ENCODE measurements around the gene NRP2. TPM values are rescaled to one million over a fixed set of nuclear protein-coding genes. Genes with fewer than 3 reads are reported as not detected.
A peak's percentile ranks its signal among the peaks of the same experiment; 100 is the strongest.

The NRP2 gene
- total and polyA plus RNA-seq, 2 donors (not counting 1 experiment from before 2014, with no cell fraction given), result 16.6 to 28.7 TPM

DNA sequence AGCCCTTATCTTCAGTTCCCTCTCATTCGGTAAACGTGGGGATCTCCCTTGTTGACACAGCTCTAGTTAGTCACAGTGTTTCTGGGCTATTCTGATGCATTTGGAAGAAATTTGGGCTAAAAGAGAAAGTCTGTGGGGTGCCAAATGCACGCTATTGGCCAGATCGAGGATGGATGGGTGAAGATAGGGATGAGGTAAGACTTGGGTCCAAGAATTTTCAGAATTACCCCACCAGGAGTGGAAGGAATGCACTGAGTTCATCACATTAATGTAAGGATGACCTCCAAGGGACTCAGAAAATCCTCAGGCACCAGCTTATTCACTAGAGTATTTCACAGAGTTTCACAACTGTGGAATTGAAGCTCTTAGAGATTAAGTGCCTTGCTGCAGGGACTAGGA lies 49.3 kb downstream of the NRP2 start:
- no peaks in the 10 kb centered on the region for H4K20me1 ChIP-seq (ENCODE audit: control insufficient read depth, extremely low read depth, insufficient read depth, low read length)
- TF ChIP-seq EZH2 (IDR thresholded peaks at IDR 0.05; ENCODE audit: low read length, missing control alignments), result no peak
- DNase-seq (ENCODE audit: low read depth in 2 of 2), result peak; percentile 86 to 93
- H3K4me2 ChIP-seq (ENCODE audit: extremely low read depth, insufficient read depth, low read length), result no peak overlapping the region
- H3K36me3 ChIP-seq (ENCODE audit: control insufficient read depth, insufficient read depth, low read length), result no peaks in the 10 kb centered on the region
- no peak overlapping the region for H2AFZ ChIP-seq (ENCODE audit: low read length)
- H3K9me3 ChIP-seq (ENCODE audit: control insufficient read depth, insufficient read depth, low read depth, low read length), result no peaks in the 10 kb centered on the region
- H3K79me2 ChIP-seq (ENCODE audit: control insufficient read depth, insufficient read depth, low read length), result no peaks in the 10 kb centered on the region
- no peak overlapping the region for H3K4me3 ChIP-seq (replicated peaks in 1 of 4; ENCODE audit: control extremely low read depth in 1 of 4, insufficient read depth in 1 of 4, low read depth in 3 of 4, low read length in 4 of 4)
- H3K27me3 ChIP-seq (ENCODE audit: control insufficient read depth, insufficient read depth, low read length), result no peaks in the 10 kb centered on the region
- no peak overlapping the region for H3K27ac ChIP-seq (ENCODE audit: insufficient read depth, low read length)
- H3K4me1 ChIP-seq (ENCODE audit: control insufficient read depth, extremely low read depth, insufficient read depth, low read length), result peaks cover 19% of the 10 kb centered on the region
- no peak overlapping the region for H3K9ac ChIP-seq (ENCODE audit: insufficient read depth, low read length)

- H3K4me3 ChIP-seq (replicated peaks in 1 of 4; ENCODE audit: control extremely low read depth in 1 of 4, insufficient read depth in 1 of 4, low read depth in 3 of 4, low read length in 4 of 4), result no peak overlapping the region
- no peak overlapping the region for H3K27ac ChIP-seq (ENCODE audit: insufficient read depth, low read length)
- no peaks in the 10 kb centered on the region for H3K79me2 ChIP-seq (ENCODE audit: control insufficient read depth, insufficient read depth, low read length)
- DNase-seq (ENCODE audit: low read depth in 2 of 2), result no peak
- no peak overlapping the region for H3K4me2 ChIP-seq (ENCODE audit: extremely low read depth, insufficient read depth, low read length)
- no peaks in the 10 kb centered on the region for H4K20me1 ChIP-seq (ENCODE audit: control insufficient read depth, extremely low read depth, insufficient read depth, low read length)
- no peaks in the 10 kb centered on the region for H3K27me3 ChIP-seq (ENCODE audit: control insufficient read depth, insufficient read depth, low read length)
- peaks cover 19% of the 10 kb centered on the region for H3K4me1 ChIP-seq (ENCODE audit: control insufficient read depth, extremely low read depth, insufficient read depth, low read length)
- H3K9me3 ChIP-seq (ENCODE audit: control insufficient read depth, insufficient read depth, low read depth, low read length), result no peaks in the 10 kb centered on the region
- no peak overlapping the region for H3K9ac ChIP-seq (ENCODE audit: insufficient read depth, low read length)
- no peak overlapping the region for H2AFZ ChIP-seq (ENCODE audit: low read length)
- TF ChIP-seq EZH2 (IDR thresholded peaks at IDR 0.05; ENCODE audit: low read length, missing control alignments), result no peak
- TF ChIP-seq CTCF (conservative IDR thresholded peaks at IDR 0.05 in 1 of 2, IDR thresholded peaks at IDR 0.05 in 1 of 2; ENCODE audit: low read depth in 1 of 2, low read length in 2 of 2), result no peak
- H3K36me3 ChIP-seq (ENCODE audit: control insufficient read depth, insufficient read depth, low read length), result no peaks in the 10 kb centered on the region
Measured at GRCh38 chr2:205732314-205732713, 50.0 kb downstream of the NRP2 start.

GRCh38 chr2:205733082-205733481 lies 50.8 kb downstream of the NRP2 start:
- no peaks in the 10 kb centered on the region for H4K20me1 ChIP-seq (ENCODE audit: control insufficient read depth, extremely low read depth, insufficient read depth, low read length)
- TF ChIP-seq EZH2 (IDR thresholded peaks at IDR 0.05; ENCODE audit: low read length, missing control alignments), result no peak
- no peak for TF ChIP-seq CTCF (conservative IDR thresholded peaks at IDR 0.05 in 1 of 2, IDR thresholded peaks at IDR 0.05 in 1 of 2; ENCODE audit: low read depth in 1 of 2, low read length in 2 of 2)
- H3K27ac ChIP-seq (ENCODE audit: insufficient read depth, low read length), result no peak overlapping the region
- no peaks in the 10 kb centered on the region for H3K9me3 ChIP-seq (ENCODE audit: control insufficient read depth, insufficient read depth, low read depth, low read length)
- H3K4me2 ChIP-seq (ENCODE audit: extremely low read depth, insufficient read depth, low read length), result no peak overlapping the region
- H3K27me3 ChIP-seq (ENCODE audit: control insufficient read depth, insufficient read depth, low read length), result no peaks in the 10 kb centered on the region
- DNase-seq (ENCODE audit: low read depth in 2 of 2), result no peak
- peaks cover 19% of the 10 kb centered on the region for H3K4me1 ChIP-seq (ENCODE audit: control insufficient read depth, extremely low read depth, insufficient read depth, low read length)
- H3K36me3 ChIP-seq (ENCODE audit: control insufficient read depth, insufficient read depth, low read length), result no peaks in the 10 kb centered on the region
- no peaks in the 10 kb centered on the region for H3K79me2 ChIP-seq (ENCODE audit: control insufficient read depth, insufficient read depth, low read length)
- H3K4me3 ChIP-seq (replicated peaks in 1 of 4; ENCODE audit: control extremely low read depth in 1 of 4, insufficient read depth in 1 of 4, low read depth in 3 of 4, low read length in 4 of 4), result no peak overlapping the region
- no peak overlapping the region for H3K9ac ChIP-seq (ENCODE audit: insufficient read depth, low read length)
- H2AFZ ChIP-seq (ENCODE audit: low read length), result no peak overlapping the region

All from fibroblast of lung (primary cell).